HUES48 (cell line): ENCODE results near the gene HTRA1.

Experiments used
- H3K27ac ChIP-seq: one replicate; pipeline ENCODE4 v1.7.0; 2013; ENCODE audit warnings: low read depth, low read length, inconsistent platforms
- H3K27me3 ChIP-seq: 2 replicates; pipeline ENCODE4 v1.6.1; 2013; ENCODE audit warnings: mild to moderate bottlenecking, low read length; ENCODE audit not compliant: control insufficient read depth, insufficient read depth
- H3K36me3 ChIP-seq: 2 replicates; pipeline ENCODE4 v1.6.1; 2013; ENCODE audit warnings: low read length; ENCODE audit not compliant: control insufficient read depth, insufficient read depth
- H3K4me1 ChIP-seq: 2 replicates; pipeline ENCODE4 v1.6.1; 2013; ENCODE audit warnings: mild to moderate bottlenecking, low read length; ENCODE audit not compliant: control insufficient read depth, insufficient read depth
- H3K4me3 ChIP-seq: 2 replicates; pipeline ENCODE4 v1.5.1; 2013; ENCODE audit warnings: mild to moderate bottlenecking, low read depth, low read length
- H3K9ac ChIP-seq: 2 replicates; pipeline ENCODE4 v1.6.1; 2013; ENCODE audit warnings: mild to moderate bottlenecking, low read depth, low read length, moderate library complexity
- H3K9me3 ChIP-seq: 2 replicates; pipeline ENCODE4 v1.6.1; 2013; ENCODE audit warnings: low read length; ENCODE audit not compliant: control insufficient read depth, insufficient read depth

HTRA1 gene

DNA sequence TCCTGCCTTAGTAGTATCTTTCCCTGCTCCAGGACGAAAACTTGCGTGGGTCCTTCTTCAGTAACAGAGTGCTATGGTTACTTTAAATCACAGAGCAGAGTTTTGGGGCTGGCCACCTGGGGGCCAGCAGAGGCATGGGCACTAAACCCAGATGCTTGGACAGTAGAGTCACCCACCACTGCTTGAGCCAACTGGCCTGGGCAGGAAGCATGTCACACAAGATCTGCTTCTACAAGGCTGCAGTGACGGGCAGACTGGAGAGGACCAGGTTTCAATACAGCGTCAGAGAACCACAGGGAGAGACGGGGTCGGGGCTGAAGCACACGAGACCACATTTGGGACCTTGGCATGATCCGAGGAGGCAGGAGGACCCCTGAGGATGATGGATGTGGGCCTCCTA lies 84.9 kb downstream of the HTRA1 start:
- Histone ChIP-seq H3K27me3 (no peaks in the 10 kb centered on the region), H3K4me1 (no peaks in the 10 kb centered on the region), H3K9me3 (no peaks in the 10 kb centered on the region), H3K36me3 (no peaks in the 10 kb centered on the region), H3K9ac (no peak overlapping the region), H3K4me3 (no peak overlapping the region), H3K27ac (no peak overlapping the region)

DNA sequence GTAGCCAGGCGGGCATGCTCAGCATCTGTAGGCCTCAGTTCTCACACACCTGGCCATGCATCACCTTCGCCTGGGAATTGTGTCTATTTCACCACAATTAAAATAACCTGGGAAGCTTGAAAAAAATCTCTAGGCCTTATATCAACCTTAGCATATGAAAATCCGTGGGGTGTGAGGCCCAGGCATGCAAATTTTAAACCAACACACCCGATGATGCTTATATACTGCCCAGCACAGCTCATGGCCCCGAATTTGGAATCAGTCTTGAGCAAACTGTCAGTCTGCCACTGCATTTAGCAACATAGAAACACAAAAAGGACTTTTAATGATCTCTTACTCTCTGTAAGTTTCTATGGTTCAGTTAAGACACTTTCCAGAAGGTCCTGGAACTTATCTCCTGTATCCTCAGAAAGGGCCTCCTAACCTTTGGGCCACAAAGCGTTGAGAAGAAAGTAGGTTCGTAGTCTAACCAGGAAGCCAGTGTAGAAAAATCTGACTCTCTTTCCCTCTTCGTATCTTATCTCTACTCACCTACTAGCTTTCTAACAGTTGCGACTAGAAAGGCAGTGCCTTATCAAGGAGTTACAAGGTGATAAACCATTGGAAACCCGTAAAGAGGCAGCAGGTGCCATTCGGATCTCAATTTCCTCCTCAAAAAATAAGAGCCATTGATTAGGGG lies 87.2 kb downstream of the HTRA1 start:
- Histone ChIP-seq H3K9me3 (no peaks in the 10 kb centered on the region), H3K9ac (no peak overlapping the region), H3K4me3 (no peak overlapping the region)

DNA sequence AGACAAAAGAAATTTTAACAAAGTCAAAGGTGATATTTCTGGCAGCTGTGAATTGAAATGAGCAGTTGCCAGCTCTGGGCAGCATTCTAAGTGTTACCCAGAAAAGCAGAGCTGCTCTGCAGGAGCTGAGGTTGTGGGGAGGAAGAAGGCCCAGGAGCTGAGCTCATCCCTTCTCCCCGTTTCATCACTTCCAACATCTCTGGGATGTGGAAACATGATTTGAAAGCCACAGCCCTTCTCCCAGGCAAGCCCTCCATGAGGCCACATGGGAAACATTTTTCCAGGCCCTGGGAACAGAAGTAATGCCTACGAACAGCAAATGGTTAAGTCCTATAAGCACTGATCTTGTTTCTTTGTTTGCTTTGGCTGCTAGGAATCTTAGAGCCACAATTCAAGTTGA lies 88.3 kb downstream of the HTRA1 start:
- H3K27me3 ChIP-seq = no peaks in the 10 kb centered on the region
- H3K9me3 ChIP-seq = no peaks in the 10 kb centered on the region

More for the DNA sequence above, 87.2 kb downstream of the HTRA1 start:
- H3K27me3 ChIP-seq = no peaks in the 10 kb centered on the region
- H3K36me3 ChIP-seq = no peaks in the 10 kb centered on the region
- no peaks in the 10 kb centered on the region for H3K4me1 ChIP-seq
- H3K27ac ChIP-seq = no peak overlapping the region

DNA sequence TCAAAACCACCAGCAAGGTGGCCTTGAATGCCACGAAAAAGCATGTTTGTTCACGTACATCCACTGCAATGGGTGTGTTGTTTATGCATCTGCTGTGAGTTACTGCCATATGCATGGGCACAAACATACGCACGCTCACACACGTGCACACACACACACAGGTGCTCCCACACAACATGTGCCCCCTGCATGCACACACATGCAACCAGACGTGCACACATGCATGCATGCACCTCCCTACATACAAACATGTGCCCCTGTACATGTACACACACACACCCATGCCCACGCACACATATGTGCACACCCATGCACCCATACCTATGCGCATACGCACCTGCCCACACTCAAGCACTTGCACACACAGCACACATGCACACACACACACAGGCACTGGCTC lies 89.1 kb downstream of the HTRA1 start:
- Histone ChIP-seq H3K27me3 (no peaks in the 10 kb centered on the region), H3K9me3 (no peaks in the 10 kb centered on the region), H3K9ac (no peak overlapping the region), H3K4me1 (no peaks in the 10 kb centered on the region), H3K36me3 (no peaks in the 10 kb centered on the region), H3K27ac (no peak overlapping the region), H3K4me3 (no peak overlapping the region)

More for the DNA sequence above, 88.3 kb downstream of the HTRA1 start:
- H3K4me3 ChIP-seq = no peak overlapping the region
- H3K27ac ChIP-seq = no peak overlapping the region
- no peaks in the 10 kb centered on the region for H3K36me3 ChIP-seq
- H3K4me1 ChIP-seq = no peaks in the 10 kb centered on the region
- no peak overlapping the region for H3K9ac ChIP-seq

DNA sequence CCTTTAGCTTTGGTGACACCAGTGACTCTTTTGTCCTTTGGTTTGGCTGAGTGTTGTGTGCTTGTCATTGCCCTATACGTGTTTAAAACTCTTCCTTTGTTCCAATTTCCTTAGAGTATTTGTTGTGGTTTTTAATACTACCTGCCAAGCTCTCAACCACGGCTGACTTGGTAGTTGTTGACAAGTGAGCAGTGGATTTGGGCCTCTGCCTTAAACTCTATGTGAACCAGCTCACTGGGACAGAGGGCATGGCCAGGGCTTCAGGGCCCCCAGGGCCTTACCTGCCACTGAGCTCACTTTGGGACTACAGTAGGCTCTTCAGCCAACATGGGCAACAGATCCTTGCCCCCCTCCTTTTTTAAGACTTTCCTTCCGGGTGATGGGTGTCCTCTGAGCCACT lies 89.6 kb downstream of the HTRA1 start:
- Histone ChIP-seq H3K4me1 (no peaks in the 10 kb centered on the region), H3K4me3 (no peak overlapping the region), H3K9me3 (no peaks in the 10 kb centered on the region), H3K27me3 (no peaks in the 10 kb centered on the region), H3K27ac (no peak overlapping the region), H3K9ac (no peak overlapping the region), H3K36me3 (no peaks in the 10 kb centered on the region)

DNA sequence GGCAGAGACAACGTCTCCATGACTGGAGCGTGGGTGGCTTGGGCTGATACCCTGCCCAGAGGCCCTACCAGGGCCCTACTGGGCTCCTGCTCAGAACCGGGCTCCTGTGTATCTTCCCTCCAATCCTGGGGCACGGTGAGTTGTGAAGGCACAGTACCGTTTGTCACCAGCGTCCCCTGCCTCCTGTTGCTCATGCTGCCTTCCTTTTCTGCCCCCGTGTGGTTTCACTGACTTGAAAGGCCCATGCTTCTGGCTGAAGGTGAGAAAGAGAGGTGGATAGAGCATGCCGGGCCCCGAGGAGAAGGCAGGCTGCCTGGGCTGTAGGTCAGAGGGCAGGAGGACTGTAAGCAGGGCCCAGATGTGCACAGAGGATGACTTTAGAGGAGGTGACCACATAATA lies 90.1 kb downstream of the HTRA1 start:
- Histone ChIP-seq H3K36me3 (no peaks in the 10 kb centered on the region), H3K9me3 (no peaks in the 10 kb centered on the region), H3K9ac (no peak overlapping the region), H3K4me3 (no peak overlapping the region), H3K27ac (no peak overlapping the region), H3K4me1 (no peaks in the 10 kb centered on the region), H3K27me3 (no peaks in the 10 kb centered on the region)

DNA sequence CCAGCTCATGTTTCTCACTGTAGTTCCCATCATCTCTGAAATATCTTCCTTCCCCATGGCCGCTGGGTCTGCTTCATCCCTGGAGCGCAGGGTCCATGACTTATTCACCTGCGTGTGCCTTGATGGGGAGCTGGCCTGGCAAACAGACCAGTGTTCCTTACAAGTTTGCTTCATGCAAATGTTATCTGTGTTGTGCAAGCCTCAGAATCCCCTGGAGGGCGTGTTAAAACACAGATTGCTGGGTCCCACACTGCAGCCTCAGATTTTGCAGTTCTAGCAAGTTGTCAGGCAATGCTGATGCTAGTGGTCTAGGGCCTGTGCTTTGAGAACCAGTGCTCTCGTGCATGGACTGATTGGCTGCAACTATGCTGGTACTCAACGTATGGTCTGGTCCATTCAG lies 92.0 kb downstream of the HTRA1 start:
- no peak overlapping the region for H3K4me3 ChIP-seq
- no peaks in the 10 kb centered on the region for H3K27me3 ChIP-seq
- no peaks in the 10 kb centered on the region for H3K9me3 ChIP-seq
- H3K36me3 ChIP-seq = no peaks in the 10 kb centered on the region
- H3K9ac ChIP-seq = no peak overlapping the region
- peaks cover 5% of the 10 kb centered on the region; the same call in 1 of the 2 replicates for H3K4me1 ChIP-seq
- no peak overlapping the region for H3K27ac ChIP-seq

DNA sequence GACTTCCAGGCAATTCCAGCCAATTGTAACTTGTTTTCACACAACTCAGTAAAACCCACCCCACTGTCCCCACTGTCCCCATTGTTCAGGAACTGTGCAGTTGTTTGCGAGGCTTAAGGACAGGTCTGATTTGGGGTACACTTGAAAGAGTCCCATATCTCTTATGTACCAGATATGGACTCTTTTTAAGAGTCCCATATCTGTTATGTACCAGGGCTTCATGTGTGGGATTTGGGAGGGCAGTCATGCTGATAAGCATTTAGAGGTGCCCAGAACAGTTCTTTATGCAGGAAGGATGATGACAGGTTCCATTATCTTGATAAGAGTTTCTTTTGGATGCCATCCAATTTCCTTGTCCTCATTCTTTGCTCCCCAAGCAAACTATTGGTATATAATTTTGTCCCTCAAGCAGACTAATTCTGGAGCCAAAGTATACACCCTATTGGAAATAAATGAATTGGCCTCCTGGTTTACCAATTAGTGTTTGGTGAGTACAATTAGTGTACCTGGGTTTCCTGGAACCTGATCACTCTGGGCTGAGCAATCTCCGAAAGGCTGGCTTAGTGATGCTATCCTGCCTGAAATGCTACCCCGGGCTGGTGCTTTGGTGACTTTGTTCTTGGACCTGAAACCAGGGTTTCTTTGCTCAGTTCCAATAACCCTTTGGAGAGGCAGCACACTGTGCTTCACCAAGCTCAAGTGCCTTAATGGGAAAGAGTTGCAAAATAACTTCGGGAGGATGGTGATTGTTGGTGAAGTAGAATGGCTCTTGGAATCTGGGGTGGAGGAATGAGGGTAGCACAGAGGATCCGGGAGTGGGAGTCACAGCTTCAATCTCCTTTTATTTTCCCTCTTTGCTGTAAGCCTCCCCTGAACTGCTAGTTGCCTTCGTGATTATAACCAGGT lies 93.0 kb downstream of the HTRA1 start:
- Histone ChIP-seq H3K4me3 (no peak overlapping the region), H3K27ac (no peak overlapping the region), H3K36me3 (no peaks in the 10 kb centered on the region), H3K9ac (no peak overlapping the region), H3K4me1 (peaks cover 5% of the 10 kb centered on the region; the same call in 1 of the 2 replicates), H3K9me3 (no peaks in the 10 kb centered on the region), H3K27me3 (peaks cover 5% of the 10 kb centered on the region; the same call in 1 of the 2 replicates)

DNA sequence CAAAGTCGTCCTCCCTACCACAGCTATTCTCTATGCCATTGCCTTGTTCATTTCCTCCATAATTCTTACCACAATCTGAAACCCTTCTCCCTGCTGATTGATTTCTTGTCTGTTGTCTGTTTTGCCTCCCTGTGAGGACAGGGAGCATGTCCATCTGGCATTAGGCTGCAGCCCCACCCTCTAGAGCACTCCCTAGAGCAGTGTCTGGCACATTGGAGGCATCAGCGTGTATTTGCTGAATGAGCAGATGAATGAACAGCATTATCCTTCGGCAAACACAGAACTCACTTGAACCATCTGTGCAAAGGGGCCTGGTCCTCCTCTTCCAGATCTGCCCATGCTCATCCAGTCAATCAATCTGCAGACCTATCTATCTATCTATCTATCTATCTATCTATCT lies 94.1 kb downstream of the HTRA1 start:
- Histone ChIP-seq H3K4me3 (no peak overlapping the region), H3K36me3 (no peaks in the 10 kb centered on the region), H3K4me1 (peaks cover 5% of the 10 kb centered on the region; the same call in 1 of the 2 replicates), H3K27me3 (peaks cover 5% of the 10 kb centered on the region; the same call in 1 of the 2 replicates), H3K9me3 (no peaks in the 10 kb centered on the region), H3K27ac (no peak overlapping the region), H3K9ac (no peak overlapping the region)

DNA sequence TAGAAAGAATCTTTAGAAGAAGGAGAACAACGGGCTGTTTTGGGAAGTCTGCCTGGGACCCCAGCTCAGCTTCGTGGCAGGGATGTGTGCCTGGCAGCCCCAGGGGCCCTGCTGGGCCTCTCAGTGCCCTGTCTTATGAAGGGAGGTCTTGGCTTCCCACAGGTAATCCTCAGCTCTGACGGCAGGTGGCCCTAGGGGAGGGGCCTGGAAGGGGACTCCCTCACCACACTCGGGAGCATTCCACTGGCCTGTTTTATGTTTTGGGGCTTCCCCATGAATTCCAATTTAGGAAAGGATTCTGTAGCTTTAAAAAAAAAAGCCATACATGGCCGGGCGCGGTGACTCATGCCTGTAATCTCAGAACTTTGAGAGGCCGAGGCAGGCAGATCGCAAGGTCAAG lies 96.2 kb downstream of the HTRA1 start:
- peaks cover 5% of the 10 kb centered on the region; the same call in 1 of the 2 replicates for H3K4me1 ChIP-seq
- no peak overlapping the region for H3K9ac ChIP-seq
- no peak overlapping the region for H3K4me3 ChIP-seq
- no peaks in the 10 kb centered on the region for H3K36me3 ChIP-seq
- H3K9me3 ChIP-seq = no peaks in the 10 kb centered on the region
- H3K27me3 ChIP-seq = peaks cover 5% of the 10 kb centered on the region; the same call in 1 of the 2 replicates
- no peak overlapping the region for H3K27ac ChIP-seq

DNA sequence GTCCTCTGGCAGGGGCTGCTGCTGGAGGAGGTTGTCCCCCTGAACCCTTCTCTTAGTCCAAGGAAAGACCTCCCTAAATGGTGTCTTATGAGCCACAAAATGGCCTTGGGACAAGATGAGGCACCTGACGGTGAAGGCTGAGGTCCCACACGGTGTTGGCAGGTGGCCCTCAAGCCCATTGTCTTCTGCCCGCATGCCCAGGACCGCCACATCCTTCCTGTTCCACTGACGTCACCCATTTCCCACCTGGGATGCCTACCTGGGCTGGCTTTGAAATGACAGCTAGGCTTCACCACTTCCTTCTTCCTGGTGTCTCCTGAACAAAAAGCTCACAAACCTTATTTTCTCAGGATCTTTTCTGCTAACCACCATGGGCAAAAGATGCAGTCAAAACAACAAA lies 97.1 kb downstream of the HTRA1 start:
- Histone ChIP-seq H3K4me3 (no peak overlapping the region), H3K9ac (no peak overlapping the region), H3K9me3 (no peaks in the 10 kb centered on the region), H3K27ac (no peak overlapping the region), H3K4me1 (peaks cover 5% of the 10 kb centered on the region; the same call in 1 of the 2 replicates), H3K36me3 (no peaks in the 10 kb centered on the region), H3K27me3 (peaks cover 5% of the 10 kb centered on the region; the same call in 1 of the 2 replicates)
